Smooth muscle cell (in vitro differentiated cells): ENCODE data around the gene STRADB. TPM values are rescaled to one million over a fixed set of nuclear protein-coding genes. Genes with fewer than 3 reads are reported as not detected.

Experiments used
- DNase-seq: peaks from one replicate; lab custom pipeline; 2025; ENCODE audit not compliant: unreplicated experiment; lab: John Stamatoyannopoulos, UW
- H2AFZ ChIP-seq: fragments of 200-600 bp; sonication (generic); 2 replicates; pipeline ENCODE4 v1.6.0; 2016; ENCODE audit warnings: antibody characterized with exemption, low read depth, mild to moderate bottlenecking
- H3F3A ChIP-seq: fragments of 200-600 bp; sonication (generic); 2 replicates; pipeline ENCODE4 v1.6.0; 2017; ENCODE audit warnings: antibody characterized with exemption, low read depth
- H3K27ac ChIP-seq: fragments of 200-600 bp; sonication (generic); 2 replicates; pipeline ENCODE4 v1.5.1; 2016; ENCODE audit warnings: low read depth, mild to moderate bottlenecking
- H3K27me3 ChIP-seq: fragments of 200-600 bp; sonication (generic); 2 replicates; pipeline ENCODE4 v1.6.1; 2016; ENCODE audit warnings: low read depth, mild to moderate bottlenecking
- H3K36me3 ChIP-seq: fragments of 200-600 bp; sonication (generic); 2 replicates; pipeline ENCODE4 v1.5.1; 2016; ENCODE audit warnings: low read depth
- H3K4me1 ChIP-seq: fragments of 200-600 bp; sonication (generic); 2 replicates; pipeline ENCODE4 v1.5.1; 2016; ENCODE audit warnings: low read depth
- H3K4me2 ChIP-seq: fragments of 200-600 bp; sonication (generic); 2 replicates; pipeline ENCODE4 v1.6.0; 2016; ENCODE audit warnings: mild to moderate bottlenecking
- H3K4me3 ChIP-seq: fragments of 200-600 bp; sonication (generic); 2 replicates; pipeline ENCODE4 v1.5.1; 2016; ENCODE audit warnings: mild to moderate bottlenecking
- H3K79me2 ChIP-seq: fragments of 200-600 bp; sonication (generic); 2 replicates; pipeline ENCODE4 v1.6.0; 2016; ENCODE audit warnings: low read depth, mild to moderate bottlenecking
- H3K9ac ChIP-seq: fragments of 200-600 bp; sonication (generic); 2 replicates; pipeline ENCODE4 v1.6.0; 2016; ENCODE audit warnings: low read depth
- H3K9me3 ChIP-seq: fragments of 200-600 bp; sonication (generic); replicated peaks from 2 replicates; pipeline ENCODE4 v1.5.1; 2016; ENCODE audit warnings: low read depth
- H4K20me1 ChIP-seq: fragments of 200-600 bp; sonication (generic); 2 replicates; pipeline ENCODE4 v1.6.0; 2016; ENCODE audit warnings: low read depth
- WGBS: methylation state at CpG from one replicate; pipeline ENCODE4 v1.1.7; 2016; ENCODE audit warnings: low lambda C conversion rate; 5-methylcytosine and 5-hydroxymethylcytosine counted together
- polyA plus RNA-seq: library from polyadenylated mRNA; unstranded; fragments of >200 nt; fragmentation: Nextera tagmentation; extraction: Ambion mirVana; gene quantifications from 2 replicates; pipeline ENCODE4 v1.2.1, GENCODE V29; 2016
- total RNA-seq: library from RNA; depleted of rRNA; stranded (reverse); fragments of >200 nt; gene quantifications from 2 replicates; pipeline ENCODE4 v1.2.3, GENCODE V29; 2014
- TF ChIP-seq, protein P1 (sequence below): fragments of 200-600 bp; sonication (generic); IDR thresholded peaks from 2 replicates; pipeline ENCODE4 v1.5.1; 2017; ENCODE audit warnings: borderline replicate concordance, mild to moderate bottlenecking, antibody characterized with exemption; ENCODE audit not compliant: insufficient read depth, poor library complexity, severe bottlenecking

Gene STRADB
- total and polyA plus RNA-seq, 2 experiments from 2014 or later: 15.8 to 20.5 TPM

- DNase-seq: no peak
- peak overlapping the region; percentile 43 for H3K4me2 ChIP-seq
- H2AFZ ChIP-seq: no peak overlapping the region
- H3K27ac ChIP-seq: no peak overlapping the region
- no peaks in the 10 kb centered on the region for H3K9me3 ChIP-seq
- H3K9ac ChIP-seq: no peak overlapping the region
- no peak overlapping the region for H3K4me3 ChIP-seq
- H3K79me2 ChIP-seq: peaks cover 39% of the 10 kb centered on the region
- H3K4me1 ChIP-seq: peaks cover 5% of the 10 kb centered on the region
- 41% methylated on average over 3 of the region's 3 CpGs for WGBS
- no peaks in the 10 kb centered on the region for H3F3A ChIP-seq
- H4K20me1 ChIP-seq: peaks cover 42% of the 10 kb centered on the region
- H3K36me3 ChIP-seq: no peaks in the 10 kb centered on the region
- TF ChIP-seq, protein P1, sequence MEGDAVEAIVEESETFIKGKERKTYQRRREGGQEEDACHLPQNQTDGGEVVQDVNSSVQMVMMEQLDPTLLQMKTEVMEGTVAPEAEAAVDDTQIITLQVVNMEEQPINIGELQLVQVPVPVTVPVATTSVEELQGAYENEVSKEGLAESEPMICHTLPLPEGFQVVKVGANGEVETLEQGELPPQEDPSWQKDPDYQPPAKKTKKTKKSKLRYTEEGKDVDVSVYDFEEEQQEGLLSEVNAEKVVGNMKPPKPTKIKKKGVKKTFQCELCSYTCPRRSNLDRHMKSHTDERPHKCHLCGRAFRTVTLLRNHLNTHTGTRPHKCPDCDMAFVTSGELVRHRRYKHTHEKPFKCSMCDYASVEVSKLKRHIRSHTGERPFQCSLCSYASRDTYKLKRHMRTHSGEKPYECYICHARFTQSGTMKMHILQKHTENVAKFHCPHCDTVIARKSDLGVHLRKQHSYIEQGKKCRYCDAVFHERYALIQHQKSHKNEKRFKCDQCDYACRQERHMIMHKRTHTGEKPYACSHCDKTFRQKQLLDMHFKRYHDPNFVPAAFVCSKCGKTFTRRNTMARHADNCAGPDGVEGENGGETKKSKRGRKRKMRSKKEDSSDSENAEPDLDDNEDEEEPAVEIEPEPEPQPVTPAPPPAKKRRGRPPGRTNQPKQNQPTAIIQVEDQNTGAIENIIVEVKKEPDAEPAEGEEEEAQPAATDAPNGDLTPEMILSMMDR: no peak
- no peaks in the 10 kb centered on the region for H3K27me3 ChIP-seq
Measured at GRCh38 chr2:201414099-201415023, 37.2 kb upstream of the STRADB start.

GRCh38 chr2:201415149-201415548, 36.4 kb upstream of the STRADB start:
- no peaks in the 10 kb centered on the region for H3K9me3 ChIP-seq
- 62% methylated on average over 2 of the region's 2 CpGs for WGBS

GRCh38 chr2:201419057-201419635, 32.4 kb upstream of the STRADB start:
- Histone ChIP-seq H3K36me3 (no peaks in the 10 kb centered on the region), H3K27me3 (no peaks in the 10 kb centered on the region), H3K9me3 (no peaks in the 10 kb centered on the region), H3K4me3 (no peak overlapping the region), H3K4me2 (no peak overlapping the region), H3K9ac (no peak overlapping the region), H2AFZ (no peak overlapping the region), H3K79me2 (peaks cover 40% of the 10 kb centered on the region), H3K27ac (peak overlapping the region; percentile 54), H3K4me1 (peaks cover 3% of the 10 kb centered on the region), H4K20me1 (peaks cover 59% of the 10 kb centered on the region), H3F3A (no peaks in the 10 kb centered on the region)
- 79% methylated on average over 3 of the region's 3 CpGs for WGBS
- TF ChIP-seq, protein P1: no peak
- DNase-seq: no peak

More at GRCh38 chr2:201415149-201415548, 36.4 kb upstream of the STRADB start:
- Histone ChIP-seq H3K4me1 (peaks cover 5% of the 10 kb centered on the region), H3K36me3 (no peaks in the 10 kb centered on the region), H3K9ac (no peak overlapping the region), H3F3A (no peaks in the 10 kb centered on the region), H3K27ac (no peak overlapping the region), H3K4me2 (no peak overlapping the region), H4K20me1 (peaks cover 46% of the 10 kb centered on the region), H3K4me3 (no peak overlapping the region), H3K27me3 (no peaks in the 10 kb centered on the region), H2AFZ (no peak overlapping the region), H3K79me2 (peaks cover 39% of the 10 kb centered on the region)
- no peak for DNase-seq
- TF ChIP-seq, protein P1: no peak
